Measurements from ENCODE around the gene TMEM19.

Gene TMEM19

DNA sequence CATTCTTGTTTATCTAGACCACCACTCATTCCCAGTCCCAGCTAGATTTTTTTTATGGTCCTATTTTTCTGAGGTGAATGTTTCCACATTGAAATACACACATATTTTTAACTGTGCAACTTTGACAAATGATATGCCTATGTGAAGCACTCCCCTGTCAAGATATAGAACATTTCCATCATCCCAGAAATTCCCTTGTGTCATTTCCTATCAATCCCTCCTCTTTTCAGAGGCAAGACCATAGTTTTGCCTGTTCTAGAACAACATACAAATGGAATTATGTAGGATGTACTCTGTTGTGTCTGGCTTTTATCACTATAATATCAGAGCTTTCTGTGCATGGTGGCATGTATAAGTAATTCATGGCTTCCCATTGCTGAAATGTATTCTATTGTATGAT is 32.7 kb downstream of the TMEM19 start:
- DNase-seq (ENCODE audit: low read depth in 1 of 2, low spot score in 1 of 2), result no peak

- DNase-seq (ENCODE audit: low read depth in 1 of 2, low spot score in 1 of 2), result no peak
Measured at GRCh38 chr12:71719647-71720370, 33.9 kb downstream of the TMEM19 start.

DNA sequence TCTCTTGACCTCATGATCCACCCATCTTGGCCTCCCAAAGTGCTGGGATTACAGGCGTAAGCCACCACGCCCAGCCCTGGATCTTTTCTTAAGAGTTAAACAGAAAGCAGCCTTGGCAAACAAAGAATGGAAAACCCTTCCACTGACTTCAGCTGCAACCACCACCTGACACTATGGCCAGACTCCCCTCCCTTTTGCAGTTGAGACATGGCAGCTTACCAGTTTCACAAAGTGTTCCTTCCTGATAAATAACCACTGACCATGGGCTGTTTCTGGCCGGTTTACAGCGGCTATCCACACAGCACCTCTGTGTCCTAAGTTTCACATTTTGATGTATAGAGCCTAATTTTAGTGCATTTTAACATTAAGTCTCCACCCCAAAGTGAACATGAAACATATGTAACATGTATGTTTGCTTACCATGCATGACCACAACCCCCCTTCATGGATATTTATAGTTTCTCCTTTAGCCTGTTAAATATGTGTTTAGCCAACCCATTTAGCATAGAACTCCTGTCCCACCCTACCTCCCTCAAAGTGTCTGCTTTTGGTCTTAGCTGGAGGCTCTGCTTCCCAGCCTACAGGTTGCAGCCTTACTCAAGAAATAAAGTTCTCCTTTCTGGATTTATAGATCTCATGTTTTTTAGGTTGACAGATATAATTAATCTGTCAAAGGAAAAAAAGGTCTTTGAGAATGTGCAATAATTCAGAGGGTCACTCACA is 36.1 kb downstream of the TMEM19 start:
- no peak for DNase-seq (ENCODE audit: low read depth in 1 of 2, low spot score in 1 of 2)

- DNase-seq (ENCODE audit: low read depth in 1 of 2, low spot score in 1 of 2), result no peak
Measured at GRCh38 chr12:71725011-71725410, 39.1 kb downstream of the TMEM19 start.

DNA sequence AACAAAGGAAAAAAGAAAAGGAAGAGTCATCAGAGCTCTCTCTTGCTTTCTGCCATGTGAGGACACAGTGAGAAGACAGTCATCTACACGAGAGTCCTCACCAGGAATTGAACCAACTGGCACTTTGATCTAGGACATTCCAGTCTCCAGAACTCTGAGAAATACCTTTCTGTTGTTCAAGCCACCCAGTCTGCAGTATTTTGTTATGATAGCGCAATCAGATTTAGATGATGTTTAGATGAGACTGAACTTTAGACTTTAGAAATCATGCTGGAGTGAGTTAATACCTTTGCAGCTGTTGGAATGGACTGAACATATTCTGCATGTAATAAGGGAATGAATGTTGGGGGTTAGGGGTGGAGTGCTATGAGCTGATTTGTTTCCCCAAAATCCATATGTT is 40.7 kb downstream of the TMEM19 start:
- DNase-seq (ENCODE audit: low read depth in 1 of 2, low spot score in 1 of 2), result no peak

DNA sequence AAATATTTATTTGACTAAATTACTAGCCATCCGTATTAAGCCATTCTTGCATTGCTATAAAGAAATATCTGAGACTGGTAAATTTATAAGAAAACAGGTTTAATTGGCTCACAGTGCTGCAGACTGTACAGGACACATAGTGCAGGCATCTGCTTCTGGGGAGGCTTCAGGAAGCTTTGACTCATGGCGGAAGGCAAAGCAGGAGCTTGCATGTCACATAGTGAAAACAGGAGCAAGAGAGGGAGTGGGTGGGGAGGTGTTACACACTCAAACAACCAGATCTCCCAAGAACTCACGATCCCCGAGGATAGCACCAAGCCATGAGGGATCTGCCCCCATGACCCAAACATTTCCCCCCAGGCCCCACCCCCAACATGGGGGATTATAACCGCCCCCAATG is 42.1 kb downstream of the TMEM19 start:
- no peak for DNase-seq (ENCODE audit: low read depth in 1 of 2, low spot score in 1 of 2)

GRCh38 chr12:71730936-71731335 is 45.1 kb downstream of the TMEM19 start:
- DNase-seq (ENCODE audit: low read depth in 1 of 2, low spot score in 1 of 2), result no peak

DNA sequence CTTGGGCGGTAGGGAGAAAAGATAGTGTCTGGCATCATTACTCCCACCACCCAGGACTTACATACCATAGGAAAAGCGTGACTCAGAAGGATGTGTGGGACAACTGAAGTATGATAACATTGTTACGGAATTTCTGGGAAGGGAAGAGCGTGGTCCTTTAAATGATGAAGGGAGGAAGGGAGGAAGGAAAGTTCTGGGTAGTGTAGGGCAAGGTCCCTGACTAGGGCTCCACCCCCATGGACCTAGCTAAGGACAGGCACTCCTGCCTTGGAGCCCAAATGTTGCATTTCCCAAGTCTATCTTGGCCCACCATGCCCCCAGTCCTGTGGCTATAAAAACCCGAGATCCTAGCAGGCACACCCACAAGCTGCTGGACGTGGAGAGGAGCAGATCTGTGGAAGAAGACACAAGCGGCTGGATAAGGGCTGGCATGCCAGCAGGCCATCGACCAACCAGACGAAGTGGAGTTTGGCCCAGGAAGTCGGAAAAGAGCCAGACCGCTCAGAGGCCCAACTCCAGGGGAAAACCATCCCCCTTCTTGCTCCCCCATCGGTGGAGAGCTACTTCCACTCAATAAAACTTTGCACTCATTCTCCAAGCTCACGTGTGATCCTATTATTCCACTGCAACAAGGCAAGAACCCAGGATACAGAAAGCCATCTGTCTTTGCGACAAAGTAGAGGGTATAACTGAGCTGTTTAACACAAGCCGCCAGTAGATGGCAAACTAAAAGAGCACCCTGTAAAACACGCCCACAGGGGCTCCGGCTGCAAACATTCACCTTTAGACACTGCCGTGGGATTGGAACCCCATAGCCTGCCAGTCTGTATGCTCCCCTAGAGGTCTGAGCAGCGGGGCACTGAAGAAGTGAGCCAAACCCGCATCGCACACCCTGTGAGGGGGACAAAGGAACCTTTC is 45.8 kb downstream of the TMEM19 start:
- DNase-seq (ENCODE audit: low read depth in 1 of 2, low spot score in 1 of 2), result no peak

DNA sequence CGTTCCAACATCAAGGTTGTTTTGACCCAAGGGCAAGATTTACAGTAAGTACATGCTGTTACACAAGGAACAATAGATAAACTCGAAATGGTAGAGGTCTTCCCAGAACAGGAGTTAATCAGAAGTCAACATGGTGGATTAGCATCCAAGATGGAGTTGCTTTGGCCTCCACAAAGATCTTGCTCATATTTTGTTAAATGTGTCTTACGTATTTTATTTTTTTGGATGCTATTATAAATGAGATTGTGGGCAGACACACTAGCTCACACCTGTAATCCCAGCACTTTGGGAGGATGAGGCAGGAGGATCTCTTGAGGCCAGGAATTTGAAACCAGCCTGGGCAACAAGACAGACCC is 46.5 kb downstream of the TMEM19 start:
- DNase-seq (ENCODE audit: low read depth in 1 of 2, low spot score in 1 of 2), result no peak

DNA sequence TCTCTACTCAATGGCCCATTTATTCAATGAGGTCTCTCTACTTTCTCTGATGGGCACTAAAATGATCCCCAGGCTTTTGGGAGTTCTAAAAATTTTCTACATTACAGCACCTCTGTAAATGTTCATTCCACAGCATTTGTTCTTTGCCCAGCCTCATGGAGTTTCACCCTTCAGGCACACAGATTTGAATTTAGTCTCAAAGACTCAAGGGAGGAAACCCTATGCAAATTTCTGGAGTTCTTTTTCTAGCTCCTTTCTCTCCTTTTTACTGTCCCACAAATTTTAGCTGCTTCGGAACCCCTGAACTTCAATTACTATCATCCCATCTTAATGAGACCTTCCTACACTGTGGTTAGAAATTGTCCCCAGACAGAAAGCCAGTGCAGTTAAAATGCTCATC is 51.3 kb downstream of the TMEM19 start:
- no peak for DNase-seq (ENCODE audit: low read depth in 1 of 2, low spot score in 1 of 2)

GRCh38 chr12:71742998-71743397 is 57.1 kb downstream of the TMEM19 start:
- DNase-seq (ENCODE audit: low read depth in 1 of 2, low spot score in 1 of 2), result no peak

DNA sequence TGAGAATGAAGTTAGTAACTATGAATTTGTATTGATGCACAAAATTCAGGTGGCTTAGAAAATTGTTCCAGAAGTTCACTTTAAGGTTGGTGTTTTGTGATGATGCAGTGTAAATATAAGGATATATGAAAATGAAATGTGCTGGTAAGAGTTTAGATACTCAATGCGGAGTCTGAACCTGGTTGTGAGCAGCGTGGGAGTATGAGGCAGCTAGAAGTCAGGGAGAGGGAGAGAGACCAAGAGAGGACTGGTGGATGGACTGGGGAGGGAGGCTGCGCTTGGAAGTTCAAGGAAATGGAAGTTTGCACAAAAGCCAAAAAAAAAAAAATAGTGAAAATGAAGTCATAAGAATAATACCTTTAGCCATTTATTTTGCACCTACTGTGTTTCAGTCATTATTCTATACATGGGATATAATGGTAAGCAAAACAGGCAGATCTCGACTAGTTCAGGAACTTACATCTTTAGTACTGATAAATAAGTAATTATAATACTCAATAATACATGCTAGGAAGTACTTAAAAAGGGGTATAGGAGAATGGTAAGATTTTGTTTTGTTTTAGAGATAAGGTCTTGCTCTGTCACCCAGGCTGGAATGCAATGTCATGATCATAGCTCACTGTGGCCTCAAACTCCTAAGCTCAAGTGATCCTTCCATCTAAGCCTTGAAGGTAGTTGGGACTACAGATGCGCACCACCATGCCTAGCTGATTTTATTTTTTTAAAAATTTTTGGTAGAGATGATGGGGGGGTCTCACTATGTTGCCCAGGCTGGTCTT is 58.8 kb downstream of the TMEM19 start:
- no peak for DNase-seq (ENCODE audit: low read depth in 1 of 2, low spot score in 1 of 2)

- DNase-seq (ENCODE audit: low read depth in 1 of 2, low spot score in 1 of 2), result peak in 1 of 2 donors; percentile 10
Measured at GRCh38 chr12:71746974-71747611, 61.2 kb downstream of the TMEM19 start.

GRCh38 chr12:71748081-71748850 is 62.4 kb downstream of the TMEM19 start:
- no peak for DNase-seq (ENCODE audit: low read depth in 1 of 2, low spot score in 1 of 2)

- no peak for DNase-seq (ENCODE audit: low read depth in 1 of 2, low spot score in 1 of 2)
Measured at GRCh38 chr12:71749666-71750065, 63.8 kb downstream of the TMEM19 start.

GRCh38 chr12:71752891-71753290 is 67.0 kb downstream of the TMEM19 start:
- no peak for DNase-seq (ENCODE audit: low read depth in 1 of 2, low spot score in 1 of 2)

All from stimulated activated CD4-positive, alpha-beta T cell treated with anti-CD3 and anti-CD28 coated beads, Interleukin-15, amount 100 ng/mL, for 1 hour (primary cell).